T-cell (primary cell): ENCODE measurements around the gene PPDPF. TPM values are rescaled to one million over a fixed set of nuclear protein-coding genes. Genes with fewer than 3 reads are reported as not detected.
A peak's percentile ranks its signal among the peaks of the same experiment; 100 is the strongest.
"Not testable (repeated sequence)": the region's sequence is repeated elsewhere in the genome, so short reads cannot be mapped to it uniquely, and the experiment has no call there.

Experiments used
- ATAC-seq, 4 experiments: fragments of 200-7000 bp in 3 of 4; fragments of 150-1000 bp in 1 of 4; cut with Tn5 transposase; replicated peaks in 1 of 4; 1 replicate in 3 of 4; 2 replicates in 1 of 4; pipeline ENCODE4 v1.10.0; 2021; ENCODE audit warnings: moderate library complexity in 3 of 4, mild to moderate bottlenecking in 2 of 4, moderate number of reproducible peaks in 1 of 4
- CTCF ChIA-PET, 2 donors: fragments of 300-600 bp; sonication (Branson Sonifier 250); formaldehyde crosslinking; loops; one replicate each; lab custom pipeline; 2022; ENCODE audit warnings: antibody characterized with exemption in 2 of 2; lab: Charles Lee
- POLR2A ChIA-PET, 2 donors: fragments of 300-600 bp; sonication (Branson Sonifier 250); formaldehyde crosslinking; loops; one replicate each; lab custom pipeline; 2022; ENCODE audit warnings: antibody characterized with exemption in 2 of 2; lab: Charles Lee
- DNase-seq, 35 experiments: peaks; one replicate each; pipeline versions ENCODE4 v3.0.0 to v3.0.0-alpha.2; 2013 to 2023
- H3K27ac ChIP-seq: one replicate; pipeline ENCODE4 v1.5.1; 2013; ENCODE audit warnings: low read length
- H3K27me3 ChIP-seq, 2 experiments: replicated peaks in 1 of 2; 1 replicate in 1 of 2; 2 replicates in 1 of 2; pipeline versions ENCODE4 v1.6.1 to v1.7.0; 2013; ENCODE audit warnings: low read length in 1 of 2, mixed read lengths in 1 of 2; ENCODE audit not compliant: control insufficient read depth in 2 of 2, insufficient read depth in 2 of 2; ENCODE audit errors: extremely low read depth in 1 of 2
- H3K36me3 ChIP-seq, 2 donors: 1 replicate in 1 of 2; 2 replicates in 1 of 2; pipeline versions ENCODE4 v1.6.1 to v1.7.0; 2013; ENCODE audit warnings: low read length in 1 of 2; ENCODE audit not compliant: control insufficient read depth in 2 of 2, insufficient read depth in 1 of 2; ENCODE audit errors: extremely low read depth in 1 of 2
- H3K4me1 ChIP-seq, 2 experiments: 1 replicate in 1 of 2; 2 replicates in 1 of 2; pipeline versions ENCODE4 v1.6.1 to v1.7.0; 2013; ENCODE audit warnings: low read length in 2 of 2, mixed read lengths in 1 of 2; ENCODE audit not compliant: insufficient read depth in 2 of 2, control insufficient read depth in 1 of 2; ENCODE audit errors: extremely low read depth in 1 of 2
- H3K4me3 ChIP-seq, 2 donors: 1 replicate in 1 of 2; 2 replicates in 1 of 2; pipeline versions ENCODE4 v1.5.1 to v1.7.0; 2013; ENCODE audit warnings: mild to moderate bottlenecking in 2 of 2, low read length in 1 of 2, moderate library complexity in 1 of 2; ENCODE audit not compliant: control insufficient read depth in 1 of 2; ENCODE audit errors: extremely low read depth in 1 of 2
- H3K9me3 ChIP-seq: 2 replicates; pipeline ENCODE4 v1.7.0; 2013
- H3K27ac Mint-ChIP-seq, 2 donors: one replicate each; pipeline ENCODE4 v1.8.0; 2020 to 2021; ENCODE audit warnings: mild to moderate bottlenecking in 2 of 2, mixed read lengths in 2 of 2
- H3K27me3 Mint-ChIP-seq, 2 donors: one replicate each; pipeline ENCODE4 v1.8.0; 2021 to 2022; ENCODE audit warnings: mixed read lengths in 2 of 2
- H3K36me3 Mint-ChIP-seq: one replicate; pipeline ENCODE4 v1.8.0; 2021; ENCODE audit warnings: mixed read lengths
- H3K4me1 Mint-ChIP-seq, 3 donors: one replicate each; pipeline ENCODE4 v1.8.0; 2020 to 2022; ENCODE audit warnings: mixed read lengths in 3 of 3, mild to moderate bottlenecking in 1 of 3
- H3K4me3 Mint-ChIP-seq, 3 donors: one replicate each; pipeline ENCODE4 v1.8.0; 2020 to 2022; ENCODE audit warnings: mild to moderate bottlenecking in 3 of 3, mixed read lengths in 3 of 3, moderate library complexity in 3 of 3
- H3K9me3 Mint-ChIP-seq, 3 donors: one replicate each; pipeline ENCODE4 v1.8.0; 2020 to 2022; ENCODE audit warnings: mixed read lengths in 3 of 3
- WGBS: methylation state at CpG from one replicate; pipeline ENCODE4 v1.1.5; 2013; ENCODE audit warnings: missing lambda C conversion rate; ENCODE audit not compliant: insufficient coverage; 5-methylcytosine and 5-hydroxymethylcytosine counted together
- total RNA-seq, 35 experiments: library from RNA in 6 of 35; stranded (reverse) in 6 of 35; fragments of 120-200 nt in 1 of 35; gene quantifications; one replicate each; pipeline versions ENCODE4 v1.2.1 to v1.2.4 and lab custom pipeline; 2013 to 2026

Gene PPDPF
- total RNA-seq, 5 donors from 2014 or later (not counting 1 experiment from before 2014, with no cell fraction given): 147 to 320 (median 300) TPM

DNA sequence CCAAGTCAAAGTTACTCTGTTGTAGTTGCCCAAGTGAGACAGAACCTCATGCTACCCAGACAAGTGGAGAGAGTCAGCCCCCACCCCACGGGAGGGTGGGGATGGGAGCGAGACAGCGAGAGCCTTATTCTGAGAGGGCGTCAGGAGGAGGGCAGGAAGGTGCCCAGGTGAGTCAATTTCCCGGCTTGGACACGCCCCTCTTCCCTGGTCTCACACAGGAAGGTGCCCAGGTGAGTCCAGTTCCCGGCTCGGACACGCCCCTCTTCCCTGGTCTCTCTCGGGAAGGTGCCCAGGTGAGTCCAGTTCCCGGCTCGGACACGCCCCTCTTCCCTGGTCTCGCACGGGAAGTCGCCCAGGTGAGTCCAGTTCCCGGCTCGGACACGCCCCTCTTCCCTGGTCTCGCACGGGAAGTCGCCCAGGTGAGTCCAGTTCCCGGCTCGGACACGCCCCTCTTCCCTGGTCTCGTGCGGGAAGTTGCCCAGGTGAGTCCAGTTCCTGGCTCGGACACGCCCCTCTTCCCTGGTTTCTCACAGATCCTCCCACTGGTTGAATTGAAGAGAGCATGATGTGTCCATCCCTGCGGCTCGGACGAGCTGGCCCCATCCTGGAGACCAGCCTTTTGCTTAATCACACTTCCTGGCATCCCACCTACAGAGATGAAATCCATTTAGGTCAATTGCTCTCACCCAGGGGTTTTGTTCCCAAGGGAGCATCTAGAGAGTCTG, 40.7 kb upstream of the PPDPF start:
- H3K36me3 ChIP-seq, H3K27ac ChIP-seq, H3K9me3 ChIP-seq, H3K4me1 ChIP-seq, H3K4me1 Mint-ChIP-seq, POLR2A ChIA-PET, CTCF ChIA-PET, ATAC-seq, H3K9me3 Mint-ChIP-seq, H3K27ac Mint-ChIP-seq, H3K36me3 Mint-ChIP-seq, H3K4me3 ChIP-seq, H3K4me3 Mint-ChIP-seq, DNase-seq: not testable (repeated sequence)
- peaks cover 31 to 67% of the 10 kb centered on the region in 2 donors for H3K27me3 Mint-ChIP-seq
- 64% methylated on average over 24 of the region's 32 CpGs for WGBS
- peaks cover 0 to 91% of the 10 kb centered on the region in 2 experiments for H3K27me3 ChIP-seq

- peaks cover 0 to 2% (median 0%) of the 10 kb centered on the region in 3 donors for H3K4me1 Mint-ChIP-seq
- no peak overlapping the region for H3K4me3 Mint-ChIP-seq
- ChIA-PET POLR2A (no interaction called here), CTCF (interaction anchor here in 1 of 2 donors (0.6 kb wide), 1 partner anchor 123 kb away, joined by 4 read pairs; no protein-coding TSS in a partner anchor)
- Histone ChIP-seq H3K4me3 (no peak overlapping the region), H3K4me1 (no peaks in the 10 kb centered on the region), H3K27ac (no peak overlapping the region), H3K36me3 (no peaks in the 10 kb centered on the region), H3K9me3 (no peaks in the 10 kb centered on the region), H3K27me3 (peaks cover 0 to 91% of the 10 kb centered on the region in 2 experiments)
- ATAC-seq: no peak
- peaks cover 31 to 62% of the 10 kb centered on the region in 2 donors for H3K27me3 Mint-ChIP-seq
- H3K27ac Mint-ChIP-seq: peak overlapping the region in 1 of 2 donors; percentile 23
- no peaks in the 10 kb centered on the region for H3K36me3 Mint-ChIP-seq
- no peak for DNase-seq
- no peaks in the 10 kb centered on the region for H3K9me3 Mint-ChIP-seq
- 54% methylated on average over 8 of the region's 12 CpGs for WGBS
Observed at GRCh38 chr20:63481503-63481902, 39.1 kb upstream of the PPDPF start.

- no peaks in the 10 kb centered on the region for H3K4me1 ChIP-seq
- POLR2A ChIA-PET: no interaction called here
- no peak overlapping the region for H3K4me3 ChIP-seq
- Mint-ChIP-seq H3K36me3 (no peaks in the 10 kb centered on the region), H3K4me3 (no peak overlapping the region), H3K27me3 (peaks cover 26 to 57% of the 10 kb centered on the region in 2 donors), H3K9me3 (no peaks in the 10 kb centered on the region), H3K27ac (no peak overlapping the region), H3K4me1 (peaks cover 0 to 2% (median 0%) of the 10 kb centered on the region in 3 donors)
- H3K27me3 ChIP-seq: peaks cover 0 to 91% of the 10 kb centered on the region in 2 experiments
- CTCF ChIA-PET: no interaction called here
- H3K9me3 ChIP-seq: no peaks in the 10 kb centered on the region
- no peaks in the 10 kb centered on the region for H3K36me3 ChIP-seq
- WGBS: 54% methylated on average over 7 of the region's 11 CpGs
- H3K27ac ChIP-seq: no peak overlapping the region
- no peak for ATAC-seq
- no peak for DNase-seq
Observed at GRCh38 chr20:63482021-63482587, 38.5 kb upstream of the PPDPF start.

DNA sequence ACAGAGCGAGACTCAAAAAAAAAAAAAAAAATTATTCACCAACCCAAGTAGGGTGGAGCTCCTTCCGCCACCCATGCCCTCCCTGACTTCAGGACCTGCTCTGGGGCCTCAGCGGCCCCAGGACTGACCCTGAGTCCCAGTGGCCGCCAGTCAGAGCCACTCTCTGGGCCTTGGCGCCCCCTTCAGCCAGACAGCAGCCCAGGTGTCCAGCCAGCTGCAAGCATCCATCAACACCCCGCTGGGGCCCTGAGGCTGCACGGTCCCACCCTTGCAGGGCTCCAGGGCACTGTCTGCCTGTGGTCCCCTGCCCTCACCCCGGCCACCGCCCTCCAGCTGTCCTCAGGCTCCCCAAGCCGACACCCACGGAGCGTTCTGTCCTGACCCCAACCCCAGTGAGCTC, 36.7 kb upstream of the PPDPF start:
- ChIA-PET CTCF (no interaction called here), POLR2A (no interaction called here)
- ATAC-seq: no peak
- no peak for DNase-seq
- H3K27me3 Mint-ChIP-seq: peaks cover 21 to 48% of the 10 kb centered on the region in 2 donors
- H3K4me1 Mint-ChIP-seq: peaks cover 0 to 2% (median 0%) of the 10 kb centered on the region in 3 donors
- Histone ChIP-seq H3K36me3 (no peaks in the 10 kb centered on the region), H3K27ac (no peak overlapping the region), H3K4me1 (no peaks in the 10 kb centered on the region), H3K9me3 (no peaks in the 10 kb centered on the region), H3K4me3 (no peak overlapping the region), H3K27me3 (peaks cover 0 to 86% of the 10 kb centered on the region in 2 experiments)
- H3K4me3 Mint-ChIP-seq: no peak overlapping the region
- 85% methylated on average over 10 of the region's 12 CpGs for WGBS
- H3K36me3 Mint-ChIP-seq: no peaks in the 10 kb centered on the region
- no peak overlapping the region for H3K27ac Mint-ChIP-seq
- no peaks in the 10 kb centered on the region for H3K9me3 Mint-ChIP-seq

GRCh38 chr20:63484236-63484635, 36.3 kb upstream of the PPDPF start:
- Histone ChIP-seq H3K9me3 (no peaks in the 10 kb centered on the region), H3K36me3 (no peaks in the 10 kb centered on the region), H3K4me3 (no peak overlapping the region), H3K27ac (no peak overlapping the region), H3K4me1 (no peaks in the 10 kb centered on the region), H3K27me3 (peaks cover 0 to 86% of the 10 kb centered on the region in 2 experiments)
- Mint-ChIP-seq H3K9me3 (no peaks in the 10 kb centered on the region), H3K27me3 (peaks cover 21 to 47% of the 10 kb centered on the region in 2 donors), H3K36me3 (no peaks in the 10 kb centered on the region), H3K27ac (no peak overlapping the region), H3K4me3 (no peak overlapping the region), H3K4me1 (peaks cover 0 to 2% (median 0%) of the 10 kb centered on the region in 3 donors)
- WGBS: 41% methylated on average over 17 of the region's 17 CpGs
- DNase-seq (no peak), ATAC-seq (no peak)
- POLR2A ChIA-PET: no interaction called here
- CTCF ChIA-PET: no interaction called here

GRCh38 chr20:63484651-63485403, 35.7 kb upstream of the PPDPF start:
- no peaks in the 10 kb centered on the region for H3K9me3 Mint-ChIP-seq
- no peak overlapping the region for H3K27ac Mint-ChIP-seq
- H3K9me3 ChIP-seq: no peaks in the 10 kb centered on the region
- H3K4me1 Mint-ChIP-seq: peaks cover 0 to 2% (median 0%) of the 10 kb centered on the region in 3 donors
- DNase-seq (no peak), ATAC-seq (no peak)
- no peaks in the 10 kb centered on the region for H3K36me3 Mint-ChIP-seq
- peaks cover 0 to 86% of the 10 kb centered on the region in 2 experiments for H3K27me3 ChIP-seq
- WGBS: 67% methylated on average over 16 of the region's 18 CpGs
- no peak overlapping the region for H3K27ac ChIP-seq
- no peaks in the 10 kb centered on the region for H3K4me1 ChIP-seq
- H3K36me3 ChIP-seq: no peaks in the 10 kb centered on the region
- H3K27me3 Mint-ChIP-seq: peaks cover 17 to 49% of the 10 kb centered on the region in 2 donors
- ChIA-PET POLR2A (no interaction called here), CTCF (no interaction called here)
- no peak overlapping the region for H3K4me3 ChIP-seq
- H3K4me3 Mint-ChIP-seq: no peak overlapping the region
